Measurements from ENCODE around the gene KLHL3.

Gene KLHL3

GRCh38 chr5:137633896-137634295, 102.0 kb downstream of the KLHL3 start:
- DNase-seq (ENCODE audit: low spot score), result no peak

GRCh38 chr5:137632716-137633115, 103.2 kb downstream of the KLHL3 start:
- DNase-seq (ENCODE audit: low spot score), result no peak

- DNase-seq (ENCODE audit: low spot score), result no peak
Measured at GRCh38 chr5:137631453-137631852, 104.4 kb downstream of the KLHL3 start.

GRCh38 chr5:137630972-137631370, 104.9 kb downstream of the KLHL3 start:
- no peak for DNase-seq (ENCODE audit: low spot score)

- no peak for DNase-seq (ENCODE audit: low spot score)
Measured at GRCh38 chr5:137630216-137630971, 105.5 kb downstream of the KLHL3 start.

- no peak for DNase-seq (ENCODE audit: low spot score)
Measured at GRCh38 chr5:137629646-137630045, 106.2 kb downstream of the KLHL3 start.

GRCh38 chr5:137627706-137628105, 108.2 kb downstream of the KLHL3 start:
- no peak for DNase-seq (ENCODE audit: low spot score)

- DNase-seq (ENCODE audit: low spot score), result no peak
Measured at GRCh38 chr5:137627293-137627692, 108.6 kb downstream of the KLHL3 start.

GRCh38 chr5:137624786-137625349, 111.0 kb downstream of the KLHL3 start:
- no peak for DNase-seq (ENCODE audit: low spot score)

- peak; percentile 86 for DNase-seq (ENCODE audit: low spot score)
Measured at GRCh38 chr5:137622850-137623249, 113.0 kb downstream of the KLHL3 start.

GRCh38 chr5:137621861-137622823, 113.7 kb downstream of the KLHL3 start:
- DNase-seq (ENCODE audit: low spot score), result no peak

- DNase-seq (ENCODE audit: low spot score), result no peak
Measured at GRCh38 chr5:137621306-137621705, 114.6 kb downstream of the KLHL3 start.

- no peak for DNase-seq (ENCODE audit: low spot score)
Measured at GRCh38 chr5:137619191-137619870, 116.6 kb downstream of the KLHL3 start.

GRCh38 chr5:137618476-137618875, 117.4 kb downstream of the KLHL3 start:
- no peak for DNase-seq (ENCODE audit: low spot score)

GRCh38 chr5:137617528-137618205, 118.2 kb downstream of the KLHL3 start:
- no peak for DNase-seq (ENCODE audit: low spot score)

GRCh38 chr5:137616046-137616445, 119.8 kb downstream of the KLHL3 start:
- DNase-seq (ENCODE audit: low spot score), result no peak

- DNase-seq (ENCODE audit: low spot score), result no peak
Measured at GRCh38 chr5:137615171-137615775, 120.6 kb downstream of the KLHL3 start.

GRCh38 chr5:137613554-137614265, 122.2 kb downstream of the KLHL3 start:
- no peak for DNase-seq (ENCODE audit: low spot score)

GRCh38 chr5:137612576-137612975, 123.3 kb downstream of the KLHL3 start:
- no peak for DNase-seq (ENCODE audit: low spot score)

- DNase-seq (ENCODE audit: low spot score), result no peak
Measured at GRCh38 chr5:137611794-137612435, 124.0 kb downstream of the KLHL3 start.
